GM19438 (cell line): ENCODE data around the gene RNF19B.
"Not testable (repeated sequence)": the region's sequence is repeated elsewhere in the genome, so short reads cannot be mapped to it uniquely, and the experiment has no call there.

Source experiments
- ATAC-seq: cut with Tn5 transposase; IDR thresholded peaks from one replicate; pipeline ENCODE4 v1.9.1; 2021; ENCODE audit warnings: low read depth; ENCODE audit not compliant: unreplicated experiment

The RNF19B gene

GRCh38 chr1:32993324-32993636, 28.7 kb upstream of the RNF19B start:
- ATAC-seq: not testable (repeated sequence)

DNA sequence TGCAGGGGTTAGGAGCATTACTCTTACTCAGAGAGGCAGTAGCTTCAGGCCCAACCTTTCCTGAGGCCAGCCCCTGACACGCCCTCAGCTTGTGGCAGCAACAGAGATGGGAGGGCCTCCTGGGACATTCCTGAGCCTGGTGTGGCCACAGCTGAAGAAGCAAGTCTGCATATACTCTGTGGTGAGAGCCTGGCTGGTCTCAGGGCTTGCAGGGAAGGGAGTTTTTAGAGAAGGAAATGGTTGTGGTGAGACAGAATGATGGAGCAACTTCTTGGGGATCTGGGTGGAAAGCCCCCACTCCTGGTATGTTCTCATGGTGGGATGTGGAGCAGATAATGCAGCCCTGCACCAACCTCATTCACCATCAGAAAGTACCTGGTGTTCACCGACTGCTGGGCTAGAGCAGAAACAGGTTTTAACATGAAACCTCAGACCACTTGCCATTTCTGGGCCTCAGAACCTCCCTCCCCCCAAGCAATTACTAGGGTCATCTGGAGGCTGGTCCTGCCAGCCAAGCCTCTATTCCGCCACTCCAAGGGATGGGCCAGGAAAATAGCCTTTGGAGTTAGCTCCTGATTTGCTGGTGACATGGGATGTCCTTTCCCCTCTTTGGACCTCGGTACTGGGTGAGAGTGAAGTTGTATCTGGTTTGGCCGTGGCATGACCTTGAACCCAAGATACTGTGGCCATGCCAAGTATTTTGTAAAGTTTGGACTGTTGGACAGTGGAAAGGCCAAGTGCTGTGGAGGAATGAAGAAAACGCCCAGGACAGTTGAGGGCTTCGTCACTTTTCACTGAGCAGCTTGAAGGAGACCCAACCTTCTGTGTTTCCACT, 28.1 kb upstream of the RNF19B start:
- ATAC-seq: peak; percentile 85

DNA sequence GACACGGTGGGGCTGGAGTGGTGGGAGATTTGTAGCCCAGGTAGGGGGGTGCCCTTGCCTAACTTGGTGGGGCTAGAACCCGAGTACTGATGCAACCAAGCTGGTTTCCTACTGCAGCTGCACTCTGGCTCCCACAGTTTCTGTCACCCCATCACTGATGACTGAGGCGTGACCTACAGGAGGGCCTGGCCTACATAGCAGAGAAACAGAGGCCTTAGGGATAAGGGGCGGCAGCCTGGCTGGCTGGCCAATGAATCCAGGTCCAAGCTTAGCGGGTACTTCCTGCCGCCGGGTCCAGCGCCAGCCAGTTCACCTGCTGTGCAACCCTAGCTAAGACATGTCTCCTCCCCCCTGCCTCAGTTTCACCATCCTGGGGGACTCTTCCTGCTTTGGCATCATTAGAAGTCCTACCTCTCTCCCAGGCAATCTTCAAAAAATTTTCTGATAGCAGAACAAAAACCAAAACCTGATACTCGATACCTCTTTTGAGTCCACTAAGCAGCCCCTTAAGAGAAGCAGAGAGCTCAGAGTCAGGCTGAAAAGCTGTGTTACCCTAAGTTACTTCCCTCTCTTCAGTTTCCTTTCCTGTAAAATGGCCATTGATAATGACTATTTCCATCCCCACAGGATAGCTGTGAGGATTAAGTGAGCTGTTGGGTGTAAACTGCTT, 27.3 kb upstream of the RNF19B start:
- peak; percentile 40 for ATAC-seq

DNA sequence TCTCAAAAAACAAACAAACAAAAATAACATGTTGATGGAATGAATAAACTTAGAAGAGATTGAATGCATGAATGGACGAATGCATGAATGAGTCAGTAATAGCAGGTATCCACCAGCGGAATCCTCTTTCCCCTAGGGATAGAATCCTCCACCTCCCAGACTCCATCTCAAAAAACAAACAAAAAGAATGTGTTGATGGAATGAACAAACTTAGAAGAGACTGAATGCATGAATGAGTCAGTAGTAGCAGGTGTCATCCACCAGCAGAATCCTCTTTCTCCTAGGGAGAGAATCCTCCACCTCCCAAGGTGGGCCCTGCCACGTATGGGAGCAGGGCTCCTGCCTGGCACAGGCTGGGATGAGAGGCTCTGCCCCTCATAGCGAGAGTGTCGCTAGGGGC, 26.8 kb upstream of the RNF19B start:
- ATAC-seq: no peak

- no peak for ATAC-seq
These were observed 26.3 kb upstream of the RNF19B start for GRCh38 chr1:32990887-32991286.

DNA sequence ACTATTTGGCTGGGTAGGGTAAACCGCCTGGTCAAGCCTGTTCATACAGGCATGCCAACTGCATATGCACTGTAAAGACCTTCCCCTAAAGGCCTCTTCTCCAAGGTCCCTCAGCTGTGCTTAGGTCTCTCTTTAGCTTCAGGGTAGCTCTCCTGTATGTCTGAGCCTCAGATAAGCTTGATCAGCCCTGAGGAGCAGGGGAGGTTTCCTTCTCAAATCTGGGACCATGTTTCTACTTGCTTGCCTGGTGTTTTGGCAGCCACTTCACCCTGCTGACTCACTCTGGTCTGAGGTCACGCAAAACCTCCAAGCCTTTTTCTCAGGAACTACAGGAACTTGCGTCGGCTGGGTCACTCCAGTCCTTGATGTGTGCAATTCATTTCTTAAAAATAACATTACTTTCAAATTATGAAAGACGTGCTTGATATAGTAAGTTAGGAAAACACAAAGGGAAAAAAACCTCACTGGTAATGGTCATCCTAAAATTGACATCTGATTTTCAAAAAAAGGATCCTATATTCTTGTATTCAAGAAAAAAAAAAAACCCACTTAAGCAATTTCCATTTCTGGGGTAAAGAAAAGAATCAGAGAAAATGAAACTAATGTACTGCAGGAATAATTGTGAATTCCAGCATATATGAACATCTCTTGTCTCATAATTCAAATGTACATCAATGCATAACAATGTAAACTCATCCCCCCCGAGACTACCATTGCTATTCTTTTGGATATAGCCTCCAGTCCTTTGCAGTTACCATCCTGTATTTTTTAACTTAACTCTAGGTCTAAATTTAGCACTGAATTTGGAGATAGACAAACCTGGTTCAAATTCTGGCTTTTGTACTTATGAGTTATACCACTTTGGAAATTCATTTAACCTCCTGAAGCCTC, 24.8 kb upstream of the RNF19B start:
- no peak for ATAC-seq

DNA sequence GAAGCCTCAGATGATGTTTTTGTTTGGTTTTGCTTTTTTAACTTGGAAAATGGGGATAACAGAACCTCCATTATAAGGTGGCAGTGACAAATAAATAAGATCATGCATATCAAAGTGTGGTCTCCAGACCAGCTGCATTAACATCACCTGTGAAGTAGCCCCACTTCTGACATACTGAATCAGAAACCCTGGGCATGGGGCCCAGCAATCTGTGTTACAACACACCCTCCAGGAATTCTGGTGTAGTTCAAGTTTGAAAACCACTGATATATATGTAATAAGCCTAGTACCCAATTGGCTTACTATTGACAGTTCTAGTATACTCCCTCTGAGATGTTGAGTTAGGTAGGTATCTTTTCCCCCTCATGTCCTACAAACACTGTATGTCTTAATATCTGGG, 24.1 kb upstream of the RNF19B start:
- no peak for ATAC-seq

DNA sequence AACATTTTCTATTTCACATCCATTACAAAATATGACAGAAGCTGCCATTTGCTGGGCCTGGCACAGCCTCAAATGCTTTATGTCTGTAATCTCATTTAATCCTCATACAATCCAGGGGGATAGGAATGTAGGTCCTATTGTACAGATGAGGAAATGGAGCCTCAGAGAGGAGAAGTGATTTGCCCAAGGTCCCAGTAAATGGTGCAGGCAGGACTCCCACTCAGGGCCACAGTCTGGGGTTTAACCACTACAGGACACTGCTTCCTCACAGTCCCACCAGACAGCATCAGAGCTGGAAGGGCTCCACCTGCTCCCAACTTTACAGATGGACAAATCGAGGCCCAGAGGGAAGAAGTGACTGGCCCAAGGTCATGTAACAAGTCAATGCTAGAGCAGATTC, 20.6 kb upstream of the RNF19B start:
- ATAC-seq: no peak

DNA sequence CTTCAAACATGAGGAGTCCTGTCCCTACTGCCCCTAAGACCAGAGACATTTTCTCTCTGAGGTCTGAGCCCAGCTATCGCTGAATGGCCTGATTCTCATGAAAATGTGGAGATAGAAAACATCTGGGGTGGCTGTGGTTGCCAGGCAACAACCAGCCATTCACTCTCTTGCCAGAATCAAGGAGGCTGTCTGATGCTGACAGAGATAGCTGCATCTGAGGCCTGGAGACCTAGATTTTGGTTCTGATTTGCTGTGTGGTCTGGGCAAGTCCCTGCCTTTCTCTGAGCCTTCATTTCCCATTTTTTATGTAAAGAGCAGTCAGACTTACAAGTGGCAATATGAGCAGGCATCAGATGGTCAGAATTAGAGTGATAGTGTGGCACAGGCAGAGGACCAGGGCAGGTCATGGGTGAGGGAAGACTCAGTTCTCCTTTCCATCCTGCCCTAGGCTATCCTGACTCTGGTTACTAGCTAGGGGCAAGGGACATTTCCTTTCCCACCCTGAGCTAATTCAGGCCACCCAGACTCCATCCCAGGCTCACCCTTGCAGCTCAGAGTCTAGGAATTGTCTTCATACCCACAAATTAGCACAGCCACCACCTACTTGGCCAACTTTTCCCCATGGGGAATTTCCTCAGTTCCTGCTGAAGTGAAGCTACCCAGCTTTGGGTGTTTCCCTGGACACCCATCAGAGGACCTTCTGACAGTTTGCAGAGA, 20.0 kb upstream of the RNF19B start:
- ATAC-seq: no peak

GRCh38 chr1:32984090-32984454, 19.5 kb upstream of the RNF19B start:
- no peak for ATAC-seq

GRCh38 chr1:32983020-32983419, 18.4 kb upstream of the RNF19B start:
- no peak for ATAC-seq

DNA sequence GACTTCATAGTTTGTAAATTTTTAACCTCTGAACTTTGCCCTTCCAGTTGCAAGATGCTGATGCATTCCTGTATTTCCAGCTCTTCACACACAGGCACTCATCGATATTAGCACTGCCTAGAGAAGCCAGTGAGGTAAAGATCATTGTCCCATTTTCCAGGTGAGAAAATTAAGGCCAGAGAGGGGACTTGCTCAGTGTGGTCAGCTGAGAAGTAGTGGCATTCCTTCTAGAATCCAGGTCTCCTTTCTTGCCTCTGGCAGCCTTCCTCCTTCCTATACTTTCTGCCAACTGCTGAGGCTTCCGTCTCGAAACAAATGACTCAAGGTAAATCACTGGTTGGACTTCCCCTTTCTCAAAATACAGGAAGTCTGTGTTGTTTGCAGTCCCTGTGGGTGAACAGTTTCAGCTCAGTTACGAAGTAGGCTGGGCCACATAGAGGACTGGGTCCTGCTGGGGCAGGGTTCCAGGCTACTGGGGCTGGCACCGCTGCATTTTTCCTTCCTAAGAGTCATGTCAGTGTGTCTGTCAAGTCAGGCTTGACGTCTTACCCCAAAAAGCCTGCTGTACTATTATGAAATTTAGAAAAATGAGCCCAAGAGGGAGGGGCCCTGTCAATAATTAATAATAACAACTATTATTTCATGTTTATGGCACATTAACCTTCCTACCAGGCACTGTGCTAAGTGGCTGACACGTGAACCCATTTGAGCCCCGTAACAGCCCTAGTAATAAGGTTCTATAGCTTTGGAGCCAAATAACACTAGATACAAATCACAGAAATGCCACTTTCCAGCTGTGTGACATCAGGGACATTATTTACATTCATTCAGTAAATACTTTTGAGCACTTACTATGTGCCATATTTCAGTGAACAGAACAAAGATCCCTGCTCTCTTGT, 16.6 kb upstream of the RNF19B start:
- ATAC-seq: peak; percentile 93

GRCh38 chr1:32980080-32980479, 15.5 kb upstream of the RNF19B start:
- no peak for ATAC-seq

GRCh38 chr1:32978854-32979253, 14.2 kb upstream of the RNF19B start:
- no peak for ATAC-seq

- ATAC-seq: no peak
These were observed 13.0 kb upstream of the RNF19B start for GRCh38 chr1:32977546-32978087.

DNA sequence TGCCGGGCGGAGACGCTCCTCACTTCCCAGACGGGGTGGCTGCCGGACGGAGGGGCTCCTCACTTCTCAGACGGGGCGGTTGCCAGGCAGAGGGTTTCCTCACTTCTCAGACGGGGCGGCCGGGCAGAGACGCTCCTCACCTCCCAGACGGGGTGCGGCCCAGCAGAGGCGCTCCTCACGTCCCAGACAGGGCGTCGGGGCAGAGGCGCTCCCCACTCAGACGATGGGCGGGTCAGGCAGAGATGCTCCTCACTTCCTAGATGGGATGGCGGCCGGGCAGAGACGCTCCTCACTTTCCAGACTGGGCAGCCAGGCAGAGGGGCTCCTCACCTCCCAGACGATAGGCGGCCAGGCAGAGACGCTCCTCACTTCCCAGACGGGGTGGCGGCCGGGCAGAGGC, 10.4 kb upstream of the RNF19B start:
- ATAC-seq: not testable (repeated sequence)

GRCh38 chr1:32973458-32973857, 8.8 kb upstream of the RNF19B start:
- ATAC-seq: not testable (repeated sequence)

GRCh38 chr1:32972814-32973428, 8.3 kb upstream of the RNF19B start:
- ATAC-seq: no peak

GRCh38 chr1:32971576-32971975, 7.0 kb upstream of the RNF19B start:
- ATAC-seq: no peak
